CD8-positive, alpha-beta memory T cell (primary cell): ENCODE measurements around the gene BMPR1B. TPM values are rescaled to one million over a fixed set of nuclear protein-coding genes. Genes with fewer than 3 reads are reported as not detected.

Experiments used
- CTCF ChIA-PET: fragments of 350-600 bp; sonication (Branson Sonifier 250); formaldehyde crosslinking; loops from one replicate; lab custom pipeline; 2021; ENCODE audit warnings: antibody characterized with exemption; lab: Charles Lee
- POLR2A ChIA-PET: fragments of 350-600 bp; sonication (Branson Sonifier 250); formaldehyde crosslinking; loops from one replicate; lab custom pipeline; 2021; ENCODE audit warnings: antibody characterized with exemption; lab: Charles Lee
- DNase-seq, 5 donors: peaks; one replicate each; pipeline versions ENCODE4 v3.0.0 to v3.0.0-alpha.2; 2020 to 2022; ENCODE audit warnings: mixed read lengths in 1 of 5
- H3K27ac ChIP-seq: one replicate; pipeline ENCODE4 v1.7.0; 2013; ENCODE audit warnings: low read depth, mild to moderate bottlenecking, low read length, moderate library complexity
- H3K27me3 ChIP-seq: 2 replicates; pipeline ENCODE4 v1.7.0; 2013; ENCODE audit warnings: low read length, mild to moderate bottlenecking; ENCODE audit not compliant: insufficient read depth, poor library complexity, severe bottlenecking
- H3K36me3 ChIP-seq: 2 replicates; pipeline ENCODE4 v1.7.0; 2013; ENCODE audit warnings: mild to moderate bottlenecking, low read length, moderate library complexity; ENCODE audit not compliant: insufficient read depth
- H3K4me1 ChIP-seq: 2 replicates; pipeline ENCODE4 v1.7.0; 2013; ENCODE audit warnings: mild to moderate bottlenecking, low read length, moderate library complexity; ENCODE audit not compliant: insufficient read depth
- H3K4me3 ChIP-seq: 2 replicates; pipeline ENCODE4 v1.7.0; 2013; ENCODE audit warnings: mild to moderate bottlenecking, low read length
- H3K9me3 ChIP-seq: 2 replicates; pipeline ENCODE4 v1.7.0; 2013; ENCODE audit warnings: mild to moderate bottlenecking, low read length
- H3K27ac Mint-ChIP-seq, 8 donors: one replicate each; pipeline ENCODE4 v1.8.0; 2020 to 2021; ENCODE audit warnings: mixed read lengths in 8 of 8, mild to moderate bottlenecking in 6 of 8, inconsistent platforms in 3 of 8, moderate library complexity in 3 of 8
- H3K27me3 Mint-ChIP-seq, 2 donors: one replicate each; pipeline ENCODE4 v1.8.0; 2020 to 2021; ENCODE audit warnings: mixed read lengths in 2 of 2, mild to moderate bottlenecking in 1 of 2, moderate library complexity in 1 of 2
- H3K36me3 Mint-ChIP-seq, 3 donors: one replicate each; pipeline ENCODE4 v1.8.0; 2020 to 2021; ENCODE audit warnings: mixed read lengths in 3 of 3, inconsistent platforms in 1 of 3, mild to moderate bottlenecking in 1 of 3
- H3K4me1 Mint-ChIP-seq, 3 donors: one replicate each; pipeline ENCODE4 v1.8.0; 2020 to 2021; ENCODE audit warnings: mixed read lengths in 3 of 3, inconsistent platforms in 1 of 3, mild to moderate bottlenecking in 1 of 3
- H3K4me3 Mint-ChIP-seq, 7 donors: one replicate each; pipeline ENCODE4 v1.8.0; 2020 to 2021; ENCODE audit warnings: mixed read lengths in 7 of 7, mild to moderate bottlenecking in 6 of 7, moderate library complexity in 4 of 7, inconsistent platforms in 2 of 7
- H3K9me3 Mint-ChIP-seq, 5 donors: one replicate each; pipeline ENCODE4 v1.8.0; 2020 to 2022; ENCODE audit warnings: mixed read lengths in 5 of 5, mild to moderate bottlenecking in 3 of 5, moderate library complexity in 2 of 5, inconsistent platforms in 1 of 5
- polyA plus RNA-seq: library from polyadenylated mRNA; unstranded; fragments of 300-500 nt; fragmentation: Illumina TruSeq; gene quantifications from one replicate; pipeline ENCODE4 v1.2.3, GENCODE V29; 2021
- total RNA-seq, 2 experiments: library from RNA; stranded (reverse); gene quantifications; one replicate each; pipeline ENCODE4 v1.2.3, GENCODE V29; 2021

BMPR1B gene
- total and polyA plus RNA-seq, 3 experiments from 2014 or later, result 0.14 TPM; not detected in 2

- Histone ChIP-seq H3K4me3 (no peak overlapping the region), H3K4me1 (no peaks in the 10 kb centered on the region), H3K9me3 (no peaks in the 10 kb centered on the region), H3K36me3 (no peaks in the 10 kb centered on the region), H3K27me3 (no peaks in the 10 kb centered on the region), H3K27ac (no peak overlapping the region)
- ChIA-PET CTCF (no interaction called here), POLR2A (no interaction called here)
- H3K4me3 Mint-ChIP-seq, result no peak overlapping the region
- peaks cover 0 to 3% (median 0%) of the 10 kb centered on the region in 5 donors for H3K9me3 Mint-ChIP-seq
- no peaks in the 10 kb centered on the region for H3K36me3 Mint-ChIP-seq
- H3K27ac Mint-ChIP-seq, result no peak overlapping the region
- DNase-seq, result no peak
- H3K27me3 Mint-ChIP-seq, result no peaks in the 10 kb centered on the region
- no peaks in the 10 kb centered on the region for H3K4me1 Mint-ChIP-seq
Measured at GRCh38 chr4:95027905-95028618, 270.3 kb downstream of the BMPR1B start.

DNA sequence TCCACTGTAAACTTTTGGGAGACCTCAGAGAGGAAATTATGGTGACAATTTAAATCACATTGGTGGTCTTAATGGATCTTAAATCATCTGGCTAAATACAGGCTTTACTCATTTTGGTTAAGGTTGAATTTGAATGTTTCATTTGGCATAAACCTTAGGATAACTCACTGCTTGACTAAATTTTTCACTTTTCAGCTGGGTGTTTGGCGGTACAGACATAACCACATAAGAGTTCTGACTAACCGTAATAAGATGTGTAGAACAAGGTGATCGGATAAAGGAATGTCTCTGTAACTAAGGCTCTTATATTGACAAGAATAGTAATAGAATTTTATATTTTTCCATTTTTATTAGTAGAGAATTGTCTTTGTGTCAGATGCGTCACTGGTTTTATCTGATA is 281.0 kb downstream of the BMPR1B start:
- H3K4me1 ChIP-seq, result no peaks in the 10 kb centered on the region
- ChIA-PET CTCF (no interaction called here), POLR2A (no interaction called here)
- Mint-ChIP-seq H3K4me1 (no peaks in the 10 kb centered on the region), H3K9me3 (peaks cover 0 to 6% (median 4%) of the 10 kb centered on the region in 5 donors), H3K27ac (no peak overlapping the region), H3K27me3 (no peaks in the 10 kb centered on the region), H3K36me3 (no peaks in the 10 kb centered on the region), H3K4me3 (no peak overlapping the region)
- H3K36me3 ChIP-seq, result no peaks in the 10 kb centered on the region
- no peaks in the 10 kb centered on the region for H3K9me3 ChIP-seq
- H3K27ac ChIP-seq, result no peak overlapping the region
- no peaks in the 10 kb centered on the region for H3K27me3 ChIP-seq
- H3K4me3 ChIP-seq, result no peak overlapping the region
- no peak for DNase-seq

- Histone ChIP-seq H3K27me3 (no peaks in the 10 kb centered on the region), H3K9me3 (no peaks in the 10 kb centered on the region), H3K27ac (no peak overlapping the region), H3K4me3 (no peak overlapping the region), H3K4me1 (no peaks in the 10 kb centered on the region), H3K36me3 (no peaks in the 10 kb centered on the region)
- Mint-ChIP-seq H3K27ac (no peak overlapping the region), H3K4me3 (no peak overlapping the region), H3K36me3 (no peaks in the 10 kb centered on the region), H3K4me1 (no peaks in the 10 kb centered on the region), H3K9me3 (peaks cover 0 to 2% (median 0%) of the 10 kb centered on the region in 5 donors), H3K27me3 (no peaks in the 10 kb centered on the region)
- ChIA-PET CTCF (no interaction called here), POLR2A (no interaction called here)
- DNase-seq, result no peak
Measured at GRCh38 chr4:95044324-95044837, 286.6 kb downstream of the BMPR1B start.

DNA sequence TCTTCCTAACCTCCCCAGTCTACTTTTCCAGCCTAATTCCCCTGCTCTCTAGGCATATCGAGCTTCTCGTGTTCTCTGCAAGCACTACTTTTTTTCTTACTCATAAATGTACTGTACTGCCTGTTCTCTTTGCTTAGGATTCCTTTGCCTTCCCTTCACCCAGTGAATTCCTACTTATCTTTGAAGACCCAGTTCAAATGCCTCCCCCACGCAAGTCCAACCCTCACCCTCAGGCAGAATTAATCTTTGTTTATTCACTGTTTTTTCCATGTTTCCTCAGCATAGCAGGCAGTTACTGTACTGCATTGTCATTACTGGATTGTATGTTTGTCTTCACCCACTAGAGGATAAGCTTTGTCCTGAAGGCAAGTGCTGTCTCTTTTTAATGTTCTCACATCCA is 287.7 kb downstream of the BMPR1B start:
- no peaks in the 10 kb centered on the region for H3K4me1 ChIP-seq
- Mint-ChIP-seq H3K27me3 (no peaks in the 10 kb centered on the region), H3K36me3 (no peaks in the 10 kb centered on the region), H3K27ac (no peak overlapping the region), H3K4me1 (no peaks in the 10 kb centered on the region), H3K9me3 (peaks cover 0 to 2% (median 0%) of the 10 kb centered on the region in 5 donors), H3K4me3 (no peak overlapping the region)
- H3K36me3 ChIP-seq, result no peaks in the 10 kb centered on the region
- ChIA-PET POLR2A (no interaction called here), CTCF (no interaction called here)
- no peak for DNase-seq
- no peak overlapping the region for H3K27ac ChIP-seq
- H3K4me3 ChIP-seq, result no peak overlapping the region
- no peaks in the 10 kb centered on the region for H3K27me3 ChIP-seq
- no peaks in the 10 kb centered on the region for H3K9me3 ChIP-seq

GRCh38 chr4:95048296-95048695 is 290.5 kb downstream of the BMPR1B start:
- Histone ChIP-seq H3K4me3 (no peak overlapping the region), H3K27ac (no peak overlapping the region), H3K9me3 (no peaks in the 10 kb centered on the region), H3K4me1 (no peaks in the 10 kb centered on the region), H3K36me3 (no peaks in the 10 kb centered on the region), H3K27me3 (no peaks in the 10 kb centered on the region)
- H3K4me1 Mint-ChIP-seq, result no peaks in the 10 kb centered on the region
- H3K27me3 Mint-ChIP-seq, result no peaks in the 10 kb centered on the region
- ChIA-PET CTCF (no interaction called here), POLR2A (no interaction called here)
- H3K36me3 Mint-ChIP-seq, result no peaks in the 10 kb centered on the region
- no peak overlapping the region for H3K27ac Mint-ChIP-seq
- H3K9me3 Mint-ChIP-seq, result peaks cover 0 to 1% (median 0%) of the 10 kb centered on the region in 5 donors
- DNase-seq, result no peak
- no peak overlapping the region for H3K4me3 Mint-ChIP-seq

DNA sequence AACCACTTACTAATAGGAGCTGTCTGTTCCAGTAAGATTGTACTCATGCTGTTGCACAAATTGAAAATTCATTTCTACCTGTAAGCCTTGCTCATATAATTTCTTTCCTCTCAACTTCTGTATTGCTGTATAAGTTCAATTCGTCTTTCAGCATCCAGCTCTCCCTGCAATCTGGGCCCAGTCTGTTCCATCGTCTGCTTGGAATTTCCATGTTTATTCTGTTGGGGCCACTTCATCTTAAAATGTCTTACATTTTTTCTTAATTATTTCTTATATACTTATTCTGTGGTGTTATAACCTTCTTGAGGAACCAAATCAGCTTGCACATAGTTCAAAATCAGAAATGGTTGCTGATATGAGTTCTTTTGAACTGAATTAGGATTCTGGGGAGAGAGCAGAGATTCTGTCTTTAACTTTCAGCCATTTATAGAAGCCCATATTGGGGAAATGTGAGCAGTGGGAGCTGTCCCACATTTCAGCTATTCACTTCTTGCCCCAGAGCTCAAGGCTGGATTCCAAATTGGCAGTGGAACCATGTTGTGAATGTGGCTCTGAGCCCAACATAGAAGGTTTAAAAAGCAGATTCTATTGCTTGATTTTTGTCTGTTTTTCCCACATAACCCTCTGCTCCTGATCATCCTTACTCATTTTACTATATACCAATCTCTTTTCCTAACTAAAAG is 291.9 kb downstream of the BMPR1B start:
- H3K27me3 Mint-ChIP-seq, result no peaks in the 10 kb centered on the region
- Histone ChIP-seq H3K9me3 (no peaks in the 10 kb centered on the region), H3K27ac (no peak overlapping the region), H3K4me3 (no peak overlapping the region), H3K36me3 (no peaks in the 10 kb centered on the region), H3K4me1 (no peaks in the 10 kb centered on the region), H3K27me3 (no peaks in the 10 kb centered on the region)
- no peaks in the 10 kb centered on the region for H3K36me3 Mint-ChIP-seq
- no peak overlapping the region for H3K4me3 Mint-ChIP-seq
- ChIA-PET POLR2A (no interaction called here), CTCF (no interaction called here)
- no peak for DNase-seq
- no peaks in the 10 kb centered on the region for H3K4me1 Mint-ChIP-seq
- no peaks in the 10 kb centered on the region for H3K9me3 Mint-ChIP-seq
- no peak overlapping the region for H3K27ac Mint-ChIP-seq

DNA sequence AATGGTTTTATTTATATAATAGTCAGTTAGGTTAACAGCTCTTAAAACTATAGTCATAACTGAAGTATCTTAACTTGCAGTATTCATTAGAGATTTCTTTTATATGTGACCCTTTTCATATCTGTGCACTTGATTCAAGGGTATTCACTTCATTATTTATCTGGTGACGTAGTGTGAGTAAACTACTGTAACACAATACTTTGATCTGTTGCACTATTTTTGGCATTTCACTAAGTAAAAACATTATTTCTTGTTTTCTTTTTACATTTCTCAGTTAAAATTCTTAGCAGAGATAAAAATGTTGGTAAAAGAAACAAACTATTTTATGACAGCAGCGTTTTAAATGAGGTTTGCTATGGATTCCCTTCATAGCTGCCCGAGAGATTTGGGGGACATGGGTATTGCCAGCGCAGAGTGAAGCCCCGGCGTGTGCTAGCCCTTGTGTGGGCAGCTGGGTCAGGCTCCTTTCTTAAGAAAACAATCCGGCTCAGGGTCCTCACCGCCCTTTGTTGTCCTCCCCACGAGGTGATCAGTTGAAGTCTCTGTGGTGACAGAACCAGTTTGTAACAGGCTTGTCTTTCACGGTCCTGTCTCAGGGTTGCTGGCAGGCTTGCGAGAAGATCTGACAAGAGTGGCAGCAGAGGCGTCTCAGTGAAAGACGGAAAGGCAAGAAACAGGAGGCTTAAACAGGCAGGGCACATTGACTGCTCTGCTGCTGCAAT is 293.4 kb downstream of the BMPR1B start:
- POLR2A ChIA-PET, result no interaction called here
- no peak overlapping the region for H3K4me3 Mint-ChIP-seq
- H3K4me3 ChIP-seq, result no peak overlapping the region

DNA sequence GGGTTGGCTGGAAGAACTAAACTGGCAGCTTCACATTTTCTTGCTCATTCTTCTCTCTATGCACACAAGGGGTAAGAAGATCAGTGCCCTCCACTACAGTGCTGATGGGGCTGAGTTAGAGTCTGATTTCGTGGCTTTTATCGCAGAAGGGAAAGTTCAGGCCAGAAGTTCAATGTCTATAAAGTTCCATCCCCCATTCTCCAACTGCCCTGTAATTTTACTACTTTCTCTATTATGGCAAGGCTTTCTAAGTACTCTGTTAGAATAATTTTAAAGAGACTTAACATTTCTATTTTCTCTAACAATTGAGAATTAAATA is 293.9 kb downstream of the BMPR1B start:
- Histone ChIP-seq H3K4me1 (no peaks in the 10 kb centered on the region), H3K36me3 (no peaks in the 10 kb centered on the region), H3K27me3 (no peaks in the 10 kb centered on the region), H3K9me3 (no peaks in the 10 kb centered on the region), H3K4me3 (no peak overlapping the region), H3K27ac (no peak overlapping the region)
- Mint-ChIP-seq H3K4me1 (no peaks in the 10 kb centered on the region), H3K4me3 (no peak overlapping the region), H3K27ac (no peak overlapping the region), H3K27me3 (no peaks in the 10 kb centered on the region), H3K36me3 (no peaks in the 10 kb centered on the region), H3K9me3 (no peaks in the 10 kb centered on the region)
- DNase-seq, result no peak
- CTCF ChIA-PET, result no interaction called here
- POLR2A ChIA-PET, result no interaction called here

More for the DNA sequence above, 293.4 kb downstream of the BMPR1B start:
- CTCF ChIA-PET, result no interaction called here
- no peaks in the 10 kb centered on the region for H3K9me3 Mint-ChIP-seq
- no peak overlapping the region for H3K27ac Mint-ChIP-seq
- Histone ChIP-seq H3K27me3 (no peaks in the 10 kb centered on the region), H3K27ac (no peak overlapping the region), H3K36me3 (no peaks in the 10 kb centered on the region), H3K9me3 (no peaks in the 10 kb centered on the region), H3K4me1 (no peaks in the 10 kb centered on the region)
- no peaks in the 10 kb centered on the region for H3K4me1 Mint-ChIP-seq
- H3K27me3 Mint-ChIP-seq, result no peaks in the 10 kb centered on the region
- no peaks in the 10 kb centered on the region for H3K36me3 Mint-ChIP-seq
- DNase-seq, result no peak
